ENCODE measurements around the gene RAB14. TPM values are rescaled to one million over a fixed set of nuclear protein-coding genes. Genes with fewer than 3 reads are reported as not detected.

Gene RAB14
- total RNA-seq, 1 donor = 30.0 TPM

DNA sequence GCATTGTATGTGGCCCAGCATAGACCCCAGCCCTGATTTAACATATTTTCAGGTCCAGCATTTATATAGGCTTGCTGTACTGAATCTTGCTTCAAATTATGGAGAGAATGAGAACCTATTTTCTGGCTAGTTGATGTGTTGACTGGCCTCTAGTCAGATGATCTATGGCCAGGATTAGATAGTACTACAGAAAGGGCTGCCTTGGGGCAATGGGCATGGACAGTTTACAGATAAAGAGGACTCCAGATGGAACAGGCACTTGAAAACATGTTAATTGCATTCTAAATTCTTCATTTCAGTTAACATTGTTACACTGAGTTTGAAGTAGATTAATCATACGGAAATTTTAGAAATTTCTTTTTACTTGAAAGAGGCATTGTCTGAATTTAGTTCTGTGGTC lies 61.5 kb downstream of the RAB14 start:
- DNase-seq (ENCODE audit: insufficient read length, low spot score, missing footprints) = no peak
- Histone ChIP-seq H4K20me1 (ENCODE audit: insufficient read depth, low read length) (no peaks in the 10 kb centered on the region), H3K27ac (ENCODE audit: low read depth, low read length) (no peak overlapping the region), H3K9me3 (ENCODE audit: low read depth, low read length) (no peaks in the 10 kb centered on the region), H3K36me3 (ENCODE audit: insufficient read depth, low read length) (peaks cover 37% of the 10 kb centered on the region), H3K79me2 (ENCODE audit: insufficient read depth, low read length) (no peaks in the 10 kb centered on the region), H3K27me3 (ENCODE audit: insufficient read depth, low read length) (no peaks in the 10 kb centered on the region), H3K4me3 (ENCODE audit: insufficient read depth, low read length) (no peak overlapping the region), H3K4me2 (ENCODE audit: insufficient read depth, low read length) (no peak overlapping the region), H3K4me1 (ENCODE audit: insufficient read depth, low read length) (no peaks in the 10 kb centered on the region), H2AFZ (ENCODE audit: low read length) (no peak overlapping the region)
- TF ChIP-seq, protein P1, sequence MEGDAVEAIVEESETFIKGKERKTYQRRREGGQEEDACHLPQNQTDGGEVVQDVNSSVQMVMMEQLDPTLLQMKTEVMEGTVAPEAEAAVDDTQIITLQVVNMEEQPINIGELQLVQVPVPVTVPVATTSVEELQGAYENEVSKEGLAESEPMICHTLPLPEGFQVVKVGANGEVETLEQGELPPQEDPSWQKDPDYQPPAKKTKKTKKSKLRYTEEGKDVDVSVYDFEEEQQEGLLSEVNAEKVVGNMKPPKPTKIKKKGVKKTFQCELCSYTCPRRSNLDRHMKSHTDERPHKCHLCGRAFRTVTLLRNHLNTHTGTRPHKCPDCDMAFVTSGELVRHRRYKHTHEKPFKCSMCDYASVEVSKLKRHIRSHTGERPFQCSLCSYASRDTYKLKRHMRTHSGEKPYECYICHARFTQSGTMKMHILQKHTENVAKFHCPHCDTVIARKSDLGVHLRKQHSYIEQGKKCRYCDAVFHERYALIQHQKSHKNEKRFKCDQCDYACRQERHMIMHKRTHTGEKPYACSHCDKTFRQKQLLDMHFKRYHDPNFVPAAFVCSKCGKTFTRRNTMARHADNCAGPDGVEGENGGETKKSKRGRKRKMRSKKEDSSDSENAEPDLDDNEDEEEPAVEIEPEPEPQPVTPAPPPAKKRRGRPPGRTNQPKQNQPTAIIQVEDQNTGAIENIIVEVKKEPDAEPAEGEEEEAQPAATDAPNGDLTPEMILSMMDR (IDR thresholded peaks at IDR 0.05; ENCODE audit: extremely low read depth, low read depth, low read length) = no peak

DNA sequence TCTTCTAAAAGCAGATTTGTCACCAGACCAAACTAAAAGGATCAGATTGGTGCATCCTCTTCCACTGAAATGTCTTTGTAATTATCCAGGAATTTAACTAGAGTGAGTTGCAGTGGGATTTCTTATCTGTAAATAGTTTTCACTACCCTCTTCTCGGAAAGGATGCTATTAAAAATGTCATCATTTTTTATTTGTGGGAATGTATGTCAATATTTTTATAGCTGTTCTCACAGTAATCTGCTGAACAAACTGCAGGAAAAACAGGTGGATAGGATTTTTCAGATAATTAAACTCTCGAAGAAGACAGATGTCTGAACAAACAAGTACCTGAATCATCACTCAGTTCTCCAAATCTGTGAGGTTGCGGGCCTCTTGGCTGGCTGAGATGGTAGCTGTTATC lies 62.7 kb downstream of the RAB14 start:
- H3K4me2 ChIP-seq (ENCODE audit: insufficient read depth, low read length) = no peak overlapping the region
- no peak overlapping the region for H2AFZ ChIP-seq (ENCODE audit: low read length)
- peaks cover 31% of the 10 kb centered on the region for H3K36me3 ChIP-seq (ENCODE audit: insufficient read depth, low read length)
- TF ChIP-seq, protein P1 (IDR thresholded peaks at IDR 0.05; ENCODE audit: extremely low read depth, low read depth, low read length) = no peak
- DNase-seq (ENCODE audit: insufficient read length, low spot score, missing footprints) = no peak
- H3K79me2 ChIP-seq (ENCODE audit: insufficient read depth, low read length) = no peaks in the 10 kb centered on the region
- no peak overlapping the region for H3K27ac ChIP-seq (ENCODE audit: low read depth, low read length)
- no peaks in the 10 kb centered on the region for H3K4me1 ChIP-seq (ENCODE audit: insufficient read depth, low read length)
- no peaks in the 10 kb centered on the region for H4K20me1 ChIP-seq (ENCODE audit: insufficient read depth, low read length)
- no peaks in the 10 kb centered on the region for H3K9me3 ChIP-seq (ENCODE audit: low read depth, low read length)
- no peaks in the 10 kb centered on the region for H3K27me3 ChIP-seq (ENCODE audit: insufficient read depth, low read length)
- H3K4me3 ChIP-seq (ENCODE audit: insufficient read depth, low read length) = no peak overlapping the region

DNA sequence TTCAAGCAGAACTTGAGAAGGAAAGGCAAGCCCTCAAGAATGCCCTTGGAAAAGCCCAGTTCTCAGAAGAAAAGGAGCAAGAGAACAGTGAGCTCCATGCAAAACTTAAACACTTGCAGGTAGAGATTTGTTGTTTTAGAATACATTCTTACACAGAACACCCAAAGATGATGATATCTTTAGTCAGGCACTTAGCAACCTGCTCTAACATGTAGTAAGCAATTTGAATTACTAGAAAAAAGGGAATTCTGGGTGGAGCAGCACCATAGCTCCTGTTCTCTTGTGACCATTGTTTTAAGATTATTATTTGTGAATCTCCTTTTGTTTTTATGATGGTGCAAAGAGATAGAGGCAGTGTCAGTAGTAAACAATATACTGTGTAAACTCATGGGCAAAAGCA lies 63.1 kb downstream of the RAB14 start:
- no peak for DNase-seq (ENCODE audit: insufficient read length, low spot score, missing footprints)
- no peaks in the 10 kb centered on the region for H3K9me3 ChIP-seq (ENCODE audit: low read depth, low read length)
- no peaks in the 10 kb centered on the region for H3K79me2 ChIP-seq (ENCODE audit: insufficient read depth, low read length)
- H3K4me3 ChIP-seq (ENCODE audit: insufficient read depth, low read length) = no peak overlapping the region
- no peaks in the 10 kb centered on the region for H4K20me1 ChIP-seq (ENCODE audit: insufficient read depth, low read length)
- no peaks in the 10 kb centered on the region for H3K4me1 ChIP-seq (ENCODE audit: insufficient read depth, low read length)
- no peak overlapping the region for H3K4me2 ChIP-seq (ENCODE audit: insufficient read depth, low read length)
- H3K27ac ChIP-seq (ENCODE audit: low read depth, low read length) = no peak overlapping the region
- H3K36me3 ChIP-seq (ENCODE audit: insufficient read depth, low read length) = peaks cover 27% of the 10 kb centered on the region
- no peaks in the 10 kb centered on the region for H3K27me3 ChIP-seq (ENCODE audit: insufficient read depth, low read length)
- TF ChIP-seq, protein P1 (IDR thresholded peaks at IDR 0.05; ENCODE audit: extremely low read depth, low read depth, low read length) = no peak
- H2AFZ ChIP-seq (ENCODE audit: low read length) = no peak overlapping the region

DNA sequence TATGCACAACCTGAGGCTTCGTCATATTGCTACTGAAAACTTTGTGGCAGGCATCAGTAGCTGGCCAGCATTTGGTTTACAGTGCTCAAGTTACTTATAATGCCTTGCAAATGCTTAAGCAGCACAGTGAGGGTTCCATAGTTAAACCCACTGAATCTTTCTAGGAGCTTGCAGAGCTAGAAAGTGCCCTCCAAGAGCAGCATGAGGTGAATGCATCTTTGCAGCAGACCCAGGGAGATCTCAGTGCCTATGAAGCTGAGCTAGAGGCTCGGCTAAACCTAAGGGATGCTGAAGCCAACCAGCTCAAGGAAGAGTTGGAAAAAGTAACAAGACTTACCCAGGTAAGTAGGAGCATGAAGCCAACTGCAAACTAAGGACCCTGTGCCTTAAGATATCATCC lies 66.0 kb downstream of the RAB14 start:
- no peaks in the 10 kb centered on the region for H3K27me3 ChIP-seq (ENCODE audit: insufficient read depth, low read length)
- H3K27ac ChIP-seq (ENCODE audit: low read depth, low read length) = no peak overlapping the region
- H3K79me2 ChIP-seq (ENCODE audit: insufficient read depth, low read length) = no peaks in the 10 kb centered on the region
- no peaks in the 10 kb centered on the region for H4K20me1 ChIP-seq (ENCODE audit: insufficient read depth, low read length)
- H3K4me2 ChIP-seq (ENCODE audit: insufficient read depth, low read length) = no peak overlapping the region
- no peaks in the 10 kb centered on the region for H3K9me3 ChIP-seq (ENCODE audit: low read depth, low read length)
- TF ChIP-seq, protein P1 (IDR thresholded peaks at IDR 0.05; ENCODE audit: extremely low read depth, low read depth, low read length) = no peak
- H3K36me3 ChIP-seq (ENCODE audit: insufficient read depth, low read length) = peaks cover 11% of the 10 kb centered on the region
- DNase-seq (ENCODE audit: insufficient read length, low spot score, missing footprints) = no peak
- H2AFZ ChIP-seq (ENCODE audit: low read length) = no peak overlapping the region
- no peaks in the 10 kb centered on the region for H3K4me1 ChIP-seq (ENCODE audit: insufficient read depth, low read length)
- no peak overlapping the region for H3K4me3 ChIP-seq (ENCODE audit: insufficient read depth, low read length)

Measured in osteoblast (primary cell).